ENCODE results near the gene HTR1E. TPM values are rescaled to one million over a fixed set of nuclear protein-coding genes. Genes with fewer than 3 reads are reported as not detected.

Gene HTR1E
- total RNA-seq, 1 donor from 2014 or later: not detected

GRCh38 chr6:86949771-86950170 lies 12.4 kb downstream of the HTR1E start:
- no peaks in the 10 kb centered on the region for H3K9me3 ChIP-seq (ENCODE audit: insufficient read depth, low read depth, low read length)
- H3K79me2 ChIP-seq (ENCODE audit: insufficient read depth, low read length): no peaks in the 10 kb centered on the region
- H3K4me1 ChIP-seq (ENCODE audit: insufficient read depth, low read length): no peaks in the 10 kb centered on the region
- no peaks in the 10 kb centered on the region for H4K20me1 ChIP-seq (ENCODE audit: insufficient read depth, low read length)
- H3K9ac ChIP-seq (ENCODE audit: low read length): no peak overlapping the region
- H2AFZ ChIP-seq (ENCODE audit: low read depth, low read length): no peak overlapping the region
- no peak overlapping the region for H3K4me3 ChIP-seq (ENCODE audit: insufficient read depth, low read depth, low read length)
- DNase-seq (ENCODE audit: low read depth): no peak
- H3K27ac Mint-ChIP-seq (ENCODE audit: unreplicated experiment): no peak overlapping the region
- no peaks in the 10 kb centered on the region for H3K36me3 ChIP-seq (ENCODE audit: insufficient read depth, low read length)
- H3K27me3 Mint-ChIP-seq (ENCODE audit: low read depth, unreplicated experiment): no peaks in the 10 kb centered on the region
- no peak overlapping the region for H3K4me3 Mint-ChIP-seq (ENCODE audit: unreplicated experiment)
- no peak overlapping the region for H3K4me2 ChIP-seq (ENCODE audit: low read length)
- H3K27me3 ChIP-seq (ENCODE audit: insufficient read depth, low read length): no peaks in the 10 kb centered on the region
- no peaks in the 10 kb centered on the region for H3K36me3 Mint-ChIP-seq (ENCODE audit: low read depth, unreplicated experiment)
- no peak for FAIRE-seq
- H3K9me3 Mint-ChIP-seq (ENCODE audit: unreplicated experiment): no peaks in the 10 kb centered on the region
- H3K27ac ChIP-seq (ENCODE audit: low read depth, low read length): no peak overlapping the region
- TF ChIP-seq, protein P1, sequence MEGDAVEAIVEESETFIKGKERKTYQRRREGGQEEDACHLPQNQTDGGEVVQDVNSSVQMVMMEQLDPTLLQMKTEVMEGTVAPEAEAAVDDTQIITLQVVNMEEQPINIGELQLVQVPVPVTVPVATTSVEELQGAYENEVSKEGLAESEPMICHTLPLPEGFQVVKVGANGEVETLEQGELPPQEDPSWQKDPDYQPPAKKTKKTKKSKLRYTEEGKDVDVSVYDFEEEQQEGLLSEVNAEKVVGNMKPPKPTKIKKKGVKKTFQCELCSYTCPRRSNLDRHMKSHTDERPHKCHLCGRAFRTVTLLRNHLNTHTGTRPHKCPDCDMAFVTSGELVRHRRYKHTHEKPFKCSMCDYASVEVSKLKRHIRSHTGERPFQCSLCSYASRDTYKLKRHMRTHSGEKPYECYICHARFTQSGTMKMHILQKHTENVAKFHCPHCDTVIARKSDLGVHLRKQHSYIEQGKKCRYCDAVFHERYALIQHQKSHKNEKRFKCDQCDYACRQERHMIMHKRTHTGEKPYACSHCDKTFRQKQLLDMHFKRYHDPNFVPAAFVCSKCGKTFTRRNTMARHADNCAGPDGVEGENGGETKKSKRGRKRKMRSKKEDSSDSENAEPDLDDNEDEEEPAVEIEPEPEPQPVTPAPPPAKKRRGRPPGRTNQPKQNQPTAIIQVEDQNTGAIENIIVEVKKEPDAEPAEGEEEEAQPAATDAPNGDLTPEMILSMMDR (IDR thresholded peaks at IDR 0.05; ENCODE audit: insufficient read depth, low read depth, low read length): no peak
- no peak for TF ChIP-seq EZH2 (IDR thresholded peaks at IDR 0.05; ENCODE audit: insufficient read depth, low read length)
- peaks cover 3% of the 10 kb centered on the region for H3K4me1 Mint-ChIP-seq (ENCODE audit: low read depth, unreplicated experiment)

DNA sequence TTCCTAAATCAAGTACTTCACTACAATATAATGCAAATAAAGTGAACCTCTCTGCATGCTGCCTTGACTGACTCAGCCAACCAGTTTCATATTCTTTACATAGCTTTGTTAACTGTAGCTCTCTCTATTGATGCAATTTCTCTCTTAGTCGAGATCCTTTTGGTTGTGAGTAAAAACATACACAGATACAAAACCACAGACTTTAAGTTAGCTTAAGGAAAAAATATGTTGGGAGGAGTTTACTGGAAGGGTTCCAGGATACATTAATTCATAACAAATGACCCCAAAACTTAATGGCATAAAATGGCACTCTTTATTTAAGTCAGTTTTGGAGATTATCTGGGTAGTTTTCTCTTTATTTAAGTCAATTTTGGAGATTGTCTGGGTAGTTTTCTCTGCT lies 15.7 kb downstream of the HTR1E start:
- DNase-seq (ENCODE audit: low read depth): no peak
- TF ChIP-seq, protein P1 (IDR thresholded peaks at IDR 0.05; ENCODE audit: insufficient read depth, low read depth, low read length): no peak
- TF ChIP-seq EZH2 (IDR thresholded peaks at IDR 0.05; ENCODE audit: insufficient read depth, low read length): no peak
- Histone ChIP-seq H3K27me3 (ENCODE audit: insufficient read depth, low read length) (no peaks in the 10 kb centered on the region), H2AFZ (ENCODE audit: low read depth, low read length) (no peak overlapping the region), H3K4me1 (ENCODE audit: insufficient read depth, low read length) (no peaks in the 10 kb centered on the region), H3K27ac (ENCODE audit: low read depth, low read length) (no peak overlapping the region), H4K20me1 (ENCODE audit: insufficient read depth, low read length) (no peaks in the 10 kb centered on the region), H3K4me2 (ENCODE audit: low read length) (no peak overlapping the region), H3K9me3 (ENCODE audit: insufficient read depth, low read depth, low read length) (no peaks in the 10 kb centered on the region), H3K36me3 (ENCODE audit: insufficient read depth, low read length) (no peaks in the 10 kb centered on the region), H3K9ac (ENCODE audit: low read length) (no peak overlapping the region), H3K79me2 (ENCODE audit: insufficient read depth, low read length) (no peaks in the 10 kb centered on the region), H3K4me3 (ENCODE audit: insufficient read depth, low read depth, low read length) (no peak overlapping the region)
- Mint-ChIP-seq H3K9me3 (ENCODE audit: unreplicated experiment) (no peaks in the 10 kb centered on the region), H3K4me1 (ENCODE audit: low read depth, unreplicated experiment) (peaks cover 3% of the 10 kb centered on the region), H3K4me3 (ENCODE audit: unreplicated experiment) (no peak overlapping the region), H3K27ac (ENCODE audit: unreplicated experiment) (no peak overlapping the region), H3K27me3 (ENCODE audit: low read depth, unreplicated experiment) (no peaks in the 10 kb centered on the region), H3K36me3 (ENCODE audit: low read depth, unreplicated experiment) (no peaks in the 10 kb centered on the region)
- FAIRE-seq: no peak

GRCh38 chr6:86959656-86960055 lies 22.3 kb downstream of the HTR1E start:
- H2AFZ ChIP-seq (ENCODE audit: low read depth, low read length): no peak overlapping the region
- no peak overlapping the region for H3K9ac ChIP-seq (ENCODE audit: low read length)
- no peaks in the 10 kb centered on the region for H3K4me1 ChIP-seq (ENCODE audit: insufficient read depth, low read length)
- Mint-ChIP-seq H3K4me3 (ENCODE audit: unreplicated experiment) (no peak overlapping the region), H3K4me1 (ENCODE audit: low read depth, unreplicated experiment) (peaks cover 2% of the 10 kb centered on the region), H3K27ac (ENCODE audit: unreplicated experiment) (no peak overlapping the region), H3K36me3 (ENCODE audit: low read depth, unreplicated experiment) (no peaks in the 10 kb centered on the region), H3K27me3 (ENCODE audit: low read depth, unreplicated experiment) (no peaks in the 10 kb centered on the region), H3K9me3 (ENCODE audit: unreplicated experiment) (no peaks in the 10 kb centered on the region)
- H3K36me3 ChIP-seq (ENCODE audit: insufficient read depth, low read length): no peaks in the 10 kb centered on the region
- no peaks in the 10 kb centered on the region for H4K20me1 ChIP-seq (ENCODE audit: insufficient read depth, low read length)
- no peaks in the 10 kb centered on the region for H3K27me3 ChIP-seq (ENCODE audit: insufficient read depth, low read length)
- no peaks in the 10 kb centered on the region for H3K79me2 ChIP-seq (ENCODE audit: insufficient read depth, low read length)
- no peak overlapping the region for H3K4me3 ChIP-seq (ENCODE audit: insufficient read depth, low read depth, low read length)
- H3K4me2 ChIP-seq (ENCODE audit: low read length): no peak overlapping the region
- FAIRE-seq: no peak
- TF ChIP-seq EZH2 (IDR thresholded peaks at IDR 0.05; ENCODE audit: insufficient read depth, low read length): no peak
- TF ChIP-seq, protein P1 (IDR thresholded peaks at IDR 0.05; ENCODE audit: insufficient read depth, low read depth, low read length): no peak
- H3K9me3 ChIP-seq (ENCODE audit: insufficient read depth, low read depth, low read length): no peaks in the 10 kb centered on the region
- H3K27ac ChIP-seq (ENCODE audit: low read depth, low read length): no peak overlapping the region
- no peak for DNase-seq (ENCODE audit: low read depth)

All from astrocyte (in vitro differentiated cells and primary cell).